HG03571 (cell line): ENCODE measurements around the gene RRP9.
"Not testable (repeated sequence)": the region's sequence is repeated elsewhere in the genome, so short reads cannot be mapped to it uniquely, and the experiment has no call there.

Source experiments
- ATAC-seq: cut with Tn5 transposase; IDR thresholded peaks from one replicate; pipeline ENCODE4 v1.9.1; 2021; ENCODE audit not compliant: unreplicated experiment

The RRP9 gene

DNA sequence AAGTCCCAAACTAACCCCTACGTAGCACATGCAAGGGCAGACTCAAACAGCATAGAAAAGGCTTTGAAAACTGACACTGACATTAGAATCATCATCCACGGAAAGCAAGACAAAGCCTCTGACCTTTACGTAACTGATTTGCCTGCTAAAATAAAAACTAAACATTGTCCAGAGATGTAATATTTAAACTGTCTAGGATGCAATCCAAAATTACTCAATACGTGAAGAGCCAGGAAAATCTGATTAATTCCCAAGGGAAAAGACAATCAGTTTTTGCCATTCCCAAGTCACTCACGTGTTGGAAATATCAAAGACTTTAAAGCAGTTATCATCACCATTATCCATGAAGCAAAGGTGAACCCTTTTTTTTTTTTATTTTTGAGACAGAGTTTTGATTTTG, 25.3 kb downstream of the RRP9 start:
- no peak for ATAC-seq

DNA sequence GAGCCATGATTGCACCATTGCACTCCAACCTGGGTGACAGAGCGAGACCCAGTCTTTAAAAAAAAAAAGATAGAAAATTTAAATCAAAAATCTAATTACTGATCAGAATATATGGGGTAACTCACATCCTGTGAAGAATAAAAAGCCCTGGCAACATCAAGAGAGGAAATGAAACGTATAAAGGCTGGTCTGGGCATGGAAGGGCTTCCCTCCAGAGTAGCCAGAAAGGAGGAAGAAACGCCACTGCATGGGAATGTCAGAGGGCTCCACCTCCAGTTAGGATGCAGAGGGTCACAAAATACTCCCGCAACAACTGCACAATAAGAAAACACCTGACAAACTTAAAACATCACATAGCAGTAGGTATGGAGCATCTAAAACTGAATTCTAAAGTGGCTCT, 33.7 kb downstream of the RRP9 start:
- no peak for ATAC-seq

DNA sequence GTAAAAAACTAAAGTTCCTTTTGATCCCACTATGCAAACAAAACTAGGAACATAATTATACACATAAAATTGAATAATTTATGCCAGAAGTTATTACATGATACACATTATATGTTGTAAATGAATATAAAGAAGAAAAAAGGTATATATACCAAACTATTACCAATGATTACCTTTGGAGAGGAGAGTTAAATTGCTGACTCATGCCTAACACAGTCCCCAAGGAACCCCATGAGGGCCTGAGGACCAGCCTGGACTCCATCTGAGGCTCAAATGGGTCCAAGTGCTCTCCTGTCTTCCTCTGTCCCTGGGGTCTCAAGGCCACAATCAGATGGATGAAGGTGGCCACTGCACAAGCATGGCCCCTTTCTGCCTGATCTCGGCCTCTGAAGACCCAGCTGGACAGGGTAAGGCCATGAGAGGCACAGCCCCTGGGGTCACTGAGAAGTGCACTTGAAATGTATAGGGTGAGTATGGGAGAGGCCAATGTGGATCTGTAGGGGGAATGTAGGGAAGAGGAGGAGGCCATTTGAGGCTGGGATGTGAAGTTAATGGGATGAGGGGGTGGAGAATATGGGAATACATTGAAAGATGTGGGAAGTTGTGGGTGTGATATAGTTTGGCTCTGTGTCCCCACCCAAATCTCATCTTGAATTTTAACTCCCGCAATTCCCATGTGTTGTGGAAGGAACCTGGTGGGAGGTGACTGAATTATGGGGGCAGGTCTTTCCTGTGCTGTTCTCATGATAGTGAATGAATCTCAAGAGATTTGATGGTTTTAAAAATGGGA, 37.5 kb downstream of the RRP9 start:
- no peak for ATAC-seq

- not testable (repeated sequence) for ATAC-seq
Observed at GRCh38 chr3:51902361-51902760, 39.3 kb downstream of the RRP9 start.

- ATAC-seq: not testable (repeated sequence)
Observed at GRCh38 chr3:51900043-51900442, 41.7 kb downstream of the RRP9 start.

- no peak for ATAC-seq
Observed at GRCh38 chr3:51897391-51897790, 44.3 kb downstream of the RRP9 start.

- ATAC-seq: no peak
Observed at GRCh38 chr3:51896607-51897305, 44.9 kb downstream of the RRP9 start.

- no peak for ATAC-seq
Observed at GRCh38 chr3:51894939-51895338, 46.8 kb downstream of the RRP9 start.

DNA sequence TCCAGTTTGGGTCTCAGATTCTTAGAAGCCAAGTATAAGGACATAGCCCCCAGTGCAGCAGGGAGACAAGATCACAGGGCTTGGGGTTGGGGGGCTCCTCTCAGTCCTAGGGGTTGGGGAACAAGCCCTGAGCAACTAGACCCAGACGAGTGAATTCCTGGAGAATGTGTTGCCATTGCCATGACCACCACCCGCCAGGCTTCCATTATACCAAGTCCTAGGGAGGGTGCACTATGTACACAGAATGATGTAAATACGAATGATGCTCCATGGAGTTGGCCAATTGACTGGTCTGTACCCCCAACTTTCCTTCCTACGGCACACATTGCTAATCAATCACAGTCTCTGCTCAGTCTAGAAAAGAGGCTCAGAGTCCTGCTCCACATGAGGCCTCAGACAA, 47.3 kb downstream of the RRP9 start:
- no peak for ATAC-seq

DNA sequence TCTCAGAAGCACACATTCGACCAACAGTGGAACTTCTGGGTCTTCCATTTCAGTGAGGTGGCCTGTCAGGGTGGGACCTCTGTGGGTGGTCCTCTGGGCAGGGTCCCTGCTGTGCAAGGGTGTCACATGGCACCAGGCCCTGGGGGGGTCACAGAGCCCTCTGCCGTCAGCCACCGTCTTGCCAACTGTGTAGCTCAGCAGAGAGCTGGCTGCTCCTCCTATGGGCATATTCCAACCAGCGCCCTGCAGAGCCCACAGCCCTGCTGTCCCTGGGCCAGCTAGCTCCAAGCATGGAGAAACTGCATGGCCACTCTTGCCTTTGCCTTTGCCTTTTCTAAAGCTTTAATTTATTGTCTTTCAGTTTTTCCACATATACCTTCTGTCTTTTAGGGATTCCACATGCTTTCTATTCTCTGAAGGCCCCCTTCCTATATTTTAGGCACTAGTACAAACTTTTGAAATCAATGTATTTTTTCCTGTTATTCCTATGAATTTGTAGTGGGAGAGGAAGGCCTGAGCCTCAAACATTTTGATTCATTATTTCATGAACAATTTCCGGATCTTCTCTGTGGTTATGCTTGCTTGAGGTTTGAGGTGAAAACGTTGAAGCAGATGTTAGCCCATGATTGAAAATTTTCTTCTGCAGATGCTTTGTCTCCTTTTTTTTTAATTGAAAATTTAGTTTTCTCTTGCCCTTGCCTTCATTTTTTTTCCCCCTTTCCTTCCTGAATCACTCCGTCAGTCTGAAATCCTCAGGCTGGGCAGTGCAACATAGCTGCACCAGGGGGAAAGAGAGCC, 50.3 kb downstream of the RRP9 start:
- no peak for ATAC-seq

- no peak for ATAC-seq
Observed at GRCh38 chr3:51888463-51889105, 53.1 kb downstream of the RRP9 start.

- ATAC-seq: no peak
Observed at GRCh38 chr3:51887620-51888019, 54.1 kb downstream of the RRP9 start.

GRCh38 chr3:51886447-51886846, 55.3 kb downstream of the RRP9 start:
- ATAC-seq: no peak
